ENCODE data around the gene DAP. TPM values are rescaled to one million over a fixed set of nuclear protein-coding genes. Genes with fewer than 3 reads are reported as not detected.
"Not testable (repeated sequence)": the region's sequence is repeated elsewhere in the genome, so short reads cannot be mapped to it uniquely, and the experiment has no call there.

Gene DAP
- polyA plus RNA-seq, 2 donors: 20.0 to 27.7 TPM

- 67% methylated on average over 14 of the region's 14 CpGs for WGBS, 2 donors
- no peaks in the 10 kb centered on the region for H3K36me3 ChIP-seq (ENCODE audit: control insufficient read depth in 2 of 2, insufficient read depth in 2 of 2, low read length in 1 of 2)
- no peak overlapping the region for H3K27ac ChIP-seq (ENCODE audit: low read depth in 2 of 2, low read length in 1 of 2)
- H3K9me3 ChIP-seq (ENCODE audit: control insufficient read depth in 2 of 2, insufficient read depth in 1 of 2, low read depth in 1 of 2, low read length in 1 of 2): peaks cover 0 to 1% of the 10 kb centered on the region in 2 donors
- no peaks in the 10 kb centered on the region for H3K4me1 ChIP-seq (ENCODE audit: control insufficient read depth in 2 of 2, insufficient read depth in 2 of 2, low read length in 1 of 2)
- no peaks in the 10 kb centered on the region for H3K27me3 ChIP-seq (ENCODE audit: control insufficient read depth in 1 of 2, insufficient read depth in 2 of 2, low read length in 2 of 2)
- no peak overlapping the region for H3K4me3 ChIP-seq (ENCODE audit: low read depth in 1 of 2, low read length in 2 of 2)
These were observed 89.7 kb downstream of the DAP start for GRCh38 chr5:10671041-10672008.

- no peak overlapping the region for H3K4me3 ChIP-seq (ENCODE audit: low read depth in 1 of 2, low read length in 2 of 2)
- H3K27me3 ChIP-seq (ENCODE audit: control insufficient read depth in 1 of 2, insufficient read depth in 2 of 2, low read length in 2 of 2): no peaks in the 10 kb centered on the region
- H3K27ac ChIP-seq (ENCODE audit: low read depth in 2 of 2, low read length in 1 of 2): no peak overlapping the region
- no peaks in the 10 kb centered on the region for H3K36me3 ChIP-seq (ENCODE audit: control insufficient read depth in 2 of 2, insufficient read depth in 2 of 2, low read length in 1 of 2)
- 91 to 100% methylated on average over 1 of the region's 1 CpG for WGBS, 2 donors
- H3K9me3 ChIP-seq (ENCODE audit: control insufficient read depth in 2 of 2, insufficient read depth in 1 of 2, low read depth in 1 of 2, low read length in 1 of 2): peaks cover 0 to 1% of the 10 kb centered on the region in 2 donors
- no peaks in the 10 kb centered on the region for H3K4me1 ChIP-seq (ENCODE audit: control insufficient read depth in 2 of 2, insufficient read depth in 2 of 2, low read length in 1 of 2)
These were observed 91.1 kb downstream of the DAP start for GRCh38 chr5:10669983-10670382.

GRCh38 chr5:10668697-10669096, 92.3 kb downstream of the DAP start:
- no peaks in the 10 kb centered on the region for H3K36me3 ChIP-seq (ENCODE audit: control insufficient read depth in 2 of 2, insufficient read depth in 2 of 2, low read length in 1 of 2)
- no peak overlapping the region for H3K4me3 ChIP-seq (ENCODE audit: low read depth in 1 of 2, low read length in 2 of 2)
- H3K27ac ChIP-seq (ENCODE audit: low read depth in 2 of 2, low read length in 1 of 2): no peak overlapping the region
- H3K9me3 ChIP-seq (ENCODE audit: control insufficient read depth in 2 of 2, insufficient read depth in 1 of 2, low read depth in 1 of 2, low read length in 1 of 2): peaks cover 0 to 1% of the 10 kb centered on the region in 2 donors
- H3K27me3 ChIP-seq (ENCODE audit: control insufficient read depth in 1 of 2, insufficient read depth in 2 of 2, low read length in 2 of 2): no peaks in the 10 kb centered on the region
- 81 to 86% methylated on average over 4 of the region's 4 CpGs for WGBS, 2 donors
- peaks cover 1 to 2% of the 10 kb centered on the region in 2 donors for H3K4me1 ChIP-seq (ENCODE audit: control insufficient read depth in 2 of 2, insufficient read depth in 2 of 2, low read length in 1 of 2)

GRCh38 chr5:10667431-10668057, 93.5 kb downstream of the DAP start:
- Histone ChIP-seq H3K4me3 (ENCODE audit: low read depth in 1 of 2, low read length in 2 of 2) (no peak overlapping the region), H3K36me3 (ENCODE audit: control insufficient read depth in 2 of 2, insufficient read depth in 2 of 2, low read length in 1 of 2) (no peaks in the 10 kb centered on the region), H3K27me3 (ENCODE audit: control insufficient read depth in 1 of 2, insufficient read depth in 2 of 2, low read length in 2 of 2) (no peaks in the 10 kb centered on the region), H3K27ac (ENCODE audit: low read depth in 2 of 2, low read length in 1 of 2) (no peak overlapping the region), H3K4me1 (ENCODE audit: control insufficient read depth in 2 of 2, insufficient read depth in 2 of 2, low read length in 1 of 2) (peaks cover 5% of the 10 kb centered on the region in 2 donors), H3K9me3 (ENCODE audit: control insufficient read depth in 2 of 2, insufficient read depth in 1 of 2, low read depth in 1 of 2, low read length in 1 of 2) (peaks cover 0 to 1% of the 10 kb centered on the region in 2 donors)
- 79 to 89% methylated on average over 6 of the region's 6 CpGs for WGBS, 2 donors

GRCh38 chr5:10666531-10667299, 94.3 kb downstream of the DAP start:
- 94% methylated on average over 7 of the region's 7 CpGs for WGBS, 2 donors
- Histone ChIP-seq H3K4me3 (ENCODE audit: low read depth in 1 of 2, low read length in 2 of 2) (no peak overlapping the region), H3K27ac (ENCODE audit: low read depth in 2 of 2, low read length in 1 of 2) (no peak overlapping the region), H3K36me3 (ENCODE audit: control insufficient read depth in 2 of 2, insufficient read depth in 2 of 2, low read length in 1 of 2) (no peaks in the 10 kb centered on the region), H3K27me3 (ENCODE audit: control insufficient read depth in 1 of 2, insufficient read depth in 2 of 2, low read length in 2 of 2) (no peaks in the 10 kb centered on the region), H3K9me3 (ENCODE audit: control insufficient read depth in 2 of 2, insufficient read depth in 1 of 2, low read depth in 1 of 2, low read length in 1 of 2) (peaks cover 0 to 1% of the 10 kb centered on the region in 2 donors), H3K4me1 (ENCODE audit: control insufficient read depth in 2 of 2, insufficient read depth in 2 of 2, low read length in 1 of 2) (peaks cover 5% of the 10 kb centered on the region in 2 donors)

- Histone ChIP-seq H3K27me3 (ENCODE audit: control insufficient read depth in 1 of 2, insufficient read depth in 2 of 2, low read length in 2 of 2) (no peaks in the 10 kb centered on the region), H3K36me3 (ENCODE audit: control insufficient read depth in 2 of 2, insufficient read depth in 2 of 2, low read length in 1 of 2) (no peaks in the 10 kb centered on the region), H3K9me3 (ENCODE audit: control insufficient read depth in 2 of 2, insufficient read depth in 1 of 2, low read depth in 1 of 2, low read length in 1 of 2) (peaks cover 0 to 1% of the 10 kb centered on the region in 2 donors), H3K4me1 (ENCODE audit: control insufficient read depth in 2 of 2, insufficient read depth in 2 of 2, low read length in 1 of 2) (peaks cover 5% of the 10 kb centered on the region in 2 donors), H3K27ac (ENCODE audit: low read depth in 2 of 2, low read length in 1 of 2) (no peak overlapping the region), H3K4me3 (ENCODE audit: low read depth in 1 of 2, low read length in 2 of 2) (no peak overlapping the region)
- 94 to 95% methylated on average over 9 of the region's 9 CpGs for WGBS, 2 donors
These were observed 95.2 kb downstream of the DAP start for GRCh38 chr5:10665799-10666198.

- H3K9me3 ChIP-seq (ENCODE audit: control insufficient read depth in 2 of 2, insufficient read depth in 1 of 2, low read depth in 1 of 2, low read length in 1 of 2); H3K27ac ChIP-seq (ENCODE audit: low read depth in 2 of 2, low read length in 1 of 2); H3K4me1 ChIP-seq (ENCODE audit: control insufficient read depth in 2 of 2, insufficient read depth in 2 of 2, low read length in 1 of 2); H3K27me3 ChIP-seq (ENCODE audit: control insufficient read depth in 1 of 2, insufficient read depth in 2 of 2, low read length in 2 of 2); H3K36me3 ChIP-seq (ENCODE audit: control insufficient read depth in 2 of 2, insufficient read depth in 2 of 2, low read length in 1 of 2); H3K4me3 ChIP-seq (ENCODE audit: low read depth in 1 of 2, low read length in 2 of 2): not testable (repeated sequence)
- 60 to 70% methylated on average over 6 of the region's 6 CpGs for WGBS, 2 donors
These were observed 96.8 kb downstream of the DAP start for GRCh38 chr5:10664180-10664769.

GRCh38 chr5:10663489-10664179, 97.4 kb downstream of the DAP start:
- H3K4me1 ChIP-seq (ENCODE audit: control insufficient read depth in 2 of 2, insufficient read depth in 2 of 2, low read length in 1 of 2): peaks cover 5% of the 10 kb centered on the region in 2 donors
- no peaks in the 10 kb centered on the region for H3K27me3 ChIP-seq (ENCODE audit: control insufficient read depth in 1 of 2, insufficient read depth in 2 of 2, low read length in 2 of 2)
- no peaks in the 10 kb centered on the region for H3K36me3 ChIP-seq (ENCODE audit: control insufficient read depth in 2 of 2, insufficient read depth in 2 of 2, low read length in 1 of 2)
- no peak overlapping the region for H3K4me3 ChIP-seq (ENCODE audit: low read depth in 1 of 2, low read length in 2 of 2)
- 33 to 37% methylated on average over 13 of the region's 13 CpGs for WGBS, 2 donors
- H3K9me3 ChIP-seq (ENCODE audit: control insufficient read depth in 2 of 2, insufficient read depth in 1 of 2, low read depth in 1 of 2, low read length in 1 of 2): no peaks in the 10 kb centered on the region
- no peak overlapping the region for H3K27ac ChIP-seq (ENCODE audit: low read depth in 2 of 2, low read length in 1 of 2)
